ENCODE results near the gene TMEM179.

Gene TMEM179

GRCh38 chr14:104567141-104567956 lies 37.2 kb downstream of the TMEM179 start:
- no peak for DNase-seq

GRCh38 chr14:104564744-104565679 lies 39.6 kb downstream of the TMEM179 start:
- no peak for DNase-seq

GRCh38 chr14:104563742-104564615 lies 40.6 kb downstream of the TMEM179 start:
- DNase-seq = peak; percentile 29 to 45

- no peak for DNase-seq
Measured at GRCh38 chr14:104563191-104563741, 41.3 kb downstream of the TMEM179 start.

- no peak for DNase-seq
Measured at GRCh38 chr14:104562606-104563005, 42.0 kb downstream of the TMEM179 start.

GRCh38 chr14:104561632-104562495 lies 42.7 kb downstream of the TMEM179 start:
- no peak for DNase-seq

- no peak for DNase-seq
Measured at GRCh38 chr14:104561124-104561557, 43.4 kb downstream of the TMEM179 start.

GRCh38 chr14:104560586-104560945 lies 44.0 kb downstream of the TMEM179 start:
- no peak for DNase-seq

GRCh38 chr14:104559804-104560585 lies 44.6 kb downstream of the TMEM179 start:
- DNase-seq = no peak

GRCh38 chr14:104559028-104559803 lies 45.4 kb downstream of the TMEM179 start:
- DNase-seq = no peak

GRCh38 chr14:104558231-104559027 lies 46.1 kb downstream of the TMEM179 start:
- no peak for DNase-seq

GRCh38 chr14:104557766-104558165 lies 46.8 kb downstream of the TMEM179 start:
- no peak for DNase-seq

GRCh38 chr14:104557086-104557485 lies 47.5 kb downstream of the TMEM179 start:
- DNase-seq = no peak

GRCh38 chr14:104556256-104557021 lies 48.1 kb downstream of the TMEM179 start:
- no peak for DNase-seq

- DNase-seq = no peak
Measured at GRCh38 chr14:104555430-104556255, 48.9 kb downstream of the TMEM179 start.

GRCh38 chr14:104554608-104555429 lies 49.8 kb downstream of the TMEM179 start:
- no peak for DNase-seq

Measured in inflammatory macrophage (primary cell).